Neural cell (in vitro differentiated cells): ENCODE results near the gene DHCR24. TPM values are rescaled to one million over a fixed set of nuclear protein-coding genes. Genes with fewer than 3 reads are reported as not detected.

Experiments used
- H2AFZ ChIP-seq: fragments of 200-600, 300-800 bp; sonication (generic), shearing (Covaris generic); 2 replicates; pipeline ENCODE4 v1.6.0; 2014; ENCODE audit warnings: low read depth, mild to moderate bottlenecking, antibody characterized with exemption, low read length, moderate library complexity
- H3F3A ChIP-seq: fragments of 200-600 bp; shearing (Covaris generic); 2 replicates; pipeline ENCODE4 v1.6.1; 2016; ENCODE audit warnings: mild to moderate bottlenecking, moderate library complexity, mixed read lengths, antibody characterized with exemption, low read length; ENCODE audit not compliant: insufficient read depth, poor library complexity, severe bottlenecking
- H3K27ac ChIP-seq: fragments of 200-600, 300-800 bp; sonication (generic), shearing (Covaris generic); 2 replicates; pipeline ENCODE4 v1.5.1; 2014; ENCODE audit warnings: mild to moderate bottlenecking, low read length, moderate library complexity
- H3K27me3 ChIP-seq: fragments of 300-800, 200-600 bp; sonication (generic), shearing (Covaris generic); 2 replicates; pipeline ENCODE4 v1.6.0; 2014; ENCODE audit warnings: mild to moderate bottlenecking, low read depth, low read length, moderate library complexity; ENCODE audit not compliant: insufficient read depth
- H3K36me3 ChIP-seq: fragments of 300-800, 200-600 bp; sonication (generic), shearing (Covaris generic); 2 replicates; pipeline ENCODE4 v1.5.1; 2014; ENCODE audit warnings: mild to moderate bottlenecking, antibody characterized with exemption, low read length, moderate library complexity; ENCODE audit not compliant: insufficient read depth
- H3K4me2 ChIP-seq: fragments of 300-800, 200-600 bp; sonication (generic), shearing (Covaris generic); 2 replicates; pipeline ENCODE4 v1.6.0; 2014; ENCODE audit warnings: mild to moderate bottlenecking, low read length
- H3K4me3 ChIP-seq: fragments of 300-800, 200-600 bp; sonication (generic), shearing (Covaris generic); 2 replicates; pipeline ENCODE4 v1.5.1; 2014; ENCODE audit warnings: mild to moderate bottlenecking, low read length, moderate library complexity
- H3K79me2 ChIP-seq: fragments of 200-600 bp; shearing (Covaris generic); replicated peaks from 2 replicates; pipeline ENCODE4 v1.6.0; 2014; ENCODE audit warnings: mild to moderate bottlenecking, low read length, moderate library complexity; ENCODE audit not compliant: insufficient read depth
- H3K9ac ChIP-seq: fragments of 300-800, 200-600 bp; sonication (generic), shearing (Covaris generic); 2 replicates; pipeline ENCODE4 v1.6.1; 2016; ENCODE audit warnings: mild to moderate bottlenecking, low read length, mixed read lengths
- H3K9me2 ChIP-seq: fragments of 200-600 bp; shearing (Covaris generic); 2 replicates; pipeline ENCODE4 v1.6.1; 2016; ENCODE audit warnings: mild to moderate bottlenecking, low read length, mixed read lengths; ENCODE audit not compliant: insufficient read depth
- H3K9me3 ChIP-seq: fragments of 200-600, 300-800 bp; sonication (generic), shearing (Covaris generic); 2 replicates; pipeline ENCODE4 v1.6.1; 2016; ENCODE audit warnings: mild to moderate bottlenecking, mixed run types, low read length, moderate library complexity, mixed read lengths
- H4K20me1 ChIP-seq: fragments of 200-600 bp; shearing (Covaris generic); 2 replicates; pipeline ENCODE4 v1.6.1; 2016; ENCODE audit warnings: mild to moderate bottlenecking, mixed run types; ENCODE audit not compliant: insufficient read depth
- CTCF ChIP-seq: fragments of 450-650 bp; IDR thresholded peaks from 2 replicates; pipeline ENCODE4 v1.5.1; 2014; ENCODE audit warnings: antibody characterized with exemption, mild to moderate bottlenecking, moderate library complexity; ENCODE audit not compliant: poor library complexity, severe bottlenecking
- EP300 ChIP-seq: fragments of 450-650 bp; conservative IDR thresholded peaks from 2 replicates; pipeline ENCODE4 v1.6.1; 2014; ENCODE audit warnings: antibody characterized with exemption, mild to moderate bottlenecking, moderate library complexity; ENCODE audit not compliant: poor library complexity, severe bottlenecking
- EZH2 ChIP-seq: fragments of 200-600, 300-800 bp; shearing (Covaris generic), sonication (generic); IDR thresholded peaks from 2 replicates; pipeline ENCODE4 v1.6.1; 2014; ENCODE audit warnings: antibody characterized with exemption, low read length, borderline replicate concordance, mild to moderate bottlenecking; ENCODE audit not compliant: insufficient read depth, poor library complexity, severe bottlenecking
- MXI1 ChIP-seq: fragments of 450-650 bp; conservative IDR thresholded peaks from 2 replicates; pipeline ENCODE4 v1.6.1; 2014; ENCODE audit warnings: antibody characterized with exemption, mild to moderate bottlenecking; ENCODE audit not compliant: poor library complexity, severe bottlenecking
- POLR2AphosphoS5 ChIP-seq: IDR thresholded peaks from 2 replicates; pipeline ENCODE4 v1.6.1; 2012
- RAD21 ChIP-seq: fragments of 450-650 bp; conservative IDR thresholded peaks from 2 replicates; pipeline ENCODE4 v1.6.1; 2014; ENCODE audit warnings: antibody characterized with exemption, mild to moderate bottlenecking, moderate library complexity
- SMC3 ChIP-seq: fragments of 450-650 bp; conservative IDR thresholded peaks from 2 replicates; pipeline ENCODE4 v1.6.1; 2014; ENCODE audit warnings: antibody characterized with exemption, mild to moderate bottlenecking, moderate library complexity; ENCODE audit not compliant: poor library complexity
- TAF1 ChIP-seq: IDR thresholded peaks from 2 replicates; pipeline ENCODE4 v1.6.1; 2012; ENCODE audit warnings: low read depth
- polyA plus RNA-seq: library from polyadenylated mRNA; depleted of rRNA; stranded (reverse); fragments of >200 nt; gene quantifications from 2 replicates; pipeline ENCODE4 v1.2.3, GENCODE V29; 2014
- TF ChIP-seq, protein P1 (sequence below): IDR thresholded peaks from 2 replicates; pipeline ENCODE4 v1.6.1; 2012; ENCODE audit warnings: borderline replicate concordance

The DHCR24 gene
- polyA plus RNA-seq, 1 donor from 2014 or later = 91.3 TPM

DNA sequence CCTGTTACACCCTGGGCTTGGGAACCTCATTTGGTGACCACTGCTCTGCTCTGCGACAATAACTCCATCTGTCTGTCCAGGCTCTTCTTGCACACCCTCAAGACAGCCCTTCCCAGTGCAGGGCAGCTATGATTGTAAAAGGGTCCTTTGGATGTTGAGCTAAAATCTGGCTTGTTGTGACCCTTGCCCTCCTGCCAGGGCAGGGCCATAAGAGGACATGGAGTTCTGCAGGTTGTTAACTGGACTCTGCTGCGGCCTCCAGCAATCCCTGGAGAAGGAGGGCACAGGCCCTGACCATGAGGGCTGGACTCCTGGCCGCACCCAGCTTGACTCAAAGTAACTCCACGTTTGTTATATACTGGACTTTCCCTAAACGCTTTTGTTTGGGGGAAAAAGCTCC is 41.2 kb downstream of the DHCR24 start:
- Histone ChIP-seq H3F3A (no peaks in the 10 kb centered on the region), H3K9me2 (no peaks in the 10 kb centered on the region), H3K9ac (no peak overlapping the region), H3K36me3 (peaks cover 4% of the 10 kb centered on the region), H3K27me3 (no peaks in the 10 kb centered on the region), H3K79me2 (no peaks in the 10 kb centered on the region), H3K4me3 (no peak overlapping the region), H3K27ac (no peak overlapping the region), H4K20me1 (no peaks in the 10 kb centered on the region), H2AFZ (no peak overlapping the region), H3K4me2 (no peak overlapping the region), H3K9me3 (no peaks in the 10 kb centered on the region)
- no peak for TF ChIP-seq EZH2
- TF ChIP-seq, protein P1, sequence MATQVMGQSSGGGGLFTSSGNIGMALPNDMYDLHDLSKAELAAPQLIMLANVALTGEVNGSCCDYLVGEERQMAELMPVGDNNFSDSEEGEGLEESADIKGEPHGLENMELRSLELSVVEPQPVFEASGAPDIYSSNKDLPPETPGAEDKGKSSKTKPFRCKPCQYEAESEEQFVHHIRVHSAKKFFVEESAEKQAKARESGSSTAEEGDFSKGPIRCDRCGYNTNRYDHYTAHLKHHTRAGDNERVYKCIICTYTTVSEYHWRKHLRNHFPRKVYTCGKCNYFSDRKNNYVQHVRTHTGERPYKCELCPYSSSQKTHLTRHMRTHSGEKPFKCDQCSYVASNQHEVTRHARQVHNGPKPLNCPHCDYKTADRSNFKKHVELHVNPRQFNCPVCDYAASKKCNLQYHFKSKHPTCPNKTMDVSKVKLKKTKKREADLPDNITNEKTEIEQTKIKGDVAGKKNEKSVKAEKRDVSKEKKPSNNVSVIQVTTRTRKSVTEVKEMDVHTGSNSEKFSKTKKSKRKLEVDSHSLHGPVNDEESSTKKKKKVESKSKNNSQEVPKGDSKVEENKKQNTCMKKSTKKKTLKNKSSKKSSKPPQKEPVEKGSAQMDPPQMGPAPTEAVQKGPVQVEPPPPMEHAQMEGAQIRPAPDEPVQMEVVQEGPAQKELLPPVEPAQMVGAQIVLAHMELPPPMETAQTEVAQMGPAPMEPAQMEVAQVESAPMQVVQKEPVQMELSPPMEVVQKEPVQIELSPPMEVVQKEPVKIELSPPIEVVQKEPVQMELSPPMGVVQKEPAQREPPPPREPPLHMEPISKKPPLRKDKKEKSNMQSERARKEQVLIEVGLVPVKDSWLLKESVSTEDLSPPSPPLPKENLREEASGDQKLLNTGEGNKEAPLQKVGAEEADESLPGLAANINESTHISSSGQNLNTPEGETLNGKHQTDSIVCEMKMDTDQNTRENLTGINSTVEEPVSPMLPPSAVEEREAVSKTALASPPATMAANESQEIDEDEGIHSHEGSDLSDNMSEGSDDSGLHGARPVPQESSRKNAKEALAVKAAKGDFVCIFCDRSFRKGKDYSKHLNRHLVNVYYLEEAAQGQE = no peak
- no peak for TF ChIP-seq EP300
- no peak for TF ChIP-seq SMC3
- TF ChIP-seq TAF1 = no peak
- no peak for TF ChIP-seq POLR2AphosphoS5
- TF ChIP-seq MXI1 = no peak
- no peak for TF ChIP-seq CTCF
- no peak for TF ChIP-seq RAD21

DNA sequence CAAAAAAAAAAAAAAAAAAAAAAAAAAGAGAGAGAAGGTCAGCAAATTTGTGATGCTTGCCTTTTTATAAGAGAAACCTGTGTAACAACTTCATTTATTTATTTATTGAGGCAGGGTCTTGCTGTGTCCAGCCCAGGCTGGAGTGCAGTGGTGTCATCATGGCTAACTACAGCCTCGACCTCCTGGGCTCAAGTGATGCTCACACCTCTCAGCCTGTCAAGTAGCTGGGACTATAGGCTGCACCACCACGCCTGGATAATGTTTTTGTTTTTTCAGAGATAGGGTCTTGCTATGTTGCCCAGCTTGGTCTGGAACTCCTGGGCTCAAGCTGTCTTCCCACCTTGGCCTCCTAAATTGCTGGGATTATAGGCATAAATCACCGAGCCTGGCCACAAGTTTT is 42.4 kb downstream of the DHCR24 start:
- no peak overlapping the region for H2AFZ ChIP-seq
- H3K4me3 ChIP-seq = no peak overlapping the region
- no peaks in the 10 kb centered on the region for H3K9me3 ChIP-seq
- no peak overlapping the region for H3K27ac ChIP-seq
- no peak overlapping the region for H3K4me2 ChIP-seq
- H3K9me2 ChIP-seq = no peaks in the 10 kb centered on the region
- TF ChIP-seq RAD21 (no peak), MXI1 (no peak), CTCF (no peak), EP300 (no peak), EZH2 (no peak), SMC3 (no peak), TAF1 (no peak), POLR2AphosphoS5 (no peak)
- TF ChIP-seq, protein P1 = no peak
- H3K36me3 ChIP-seq = no peaks in the 10 kb centered on the region
- H3K9ac ChIP-seq = no peak overlapping the region
- no peaks in the 10 kb centered on the region for H4K20me1 ChIP-seq
- no peaks in the 10 kb centered on the region for H3K79me2 ChIP-seq
- H3K27me3 ChIP-seq = no peaks in the 10 kb centered on the region
- H3F3A ChIP-seq = no peaks in the 10 kb centered on the region
